ENCODE data around the gene VWA8.

The VWA8 gene

DNA sequence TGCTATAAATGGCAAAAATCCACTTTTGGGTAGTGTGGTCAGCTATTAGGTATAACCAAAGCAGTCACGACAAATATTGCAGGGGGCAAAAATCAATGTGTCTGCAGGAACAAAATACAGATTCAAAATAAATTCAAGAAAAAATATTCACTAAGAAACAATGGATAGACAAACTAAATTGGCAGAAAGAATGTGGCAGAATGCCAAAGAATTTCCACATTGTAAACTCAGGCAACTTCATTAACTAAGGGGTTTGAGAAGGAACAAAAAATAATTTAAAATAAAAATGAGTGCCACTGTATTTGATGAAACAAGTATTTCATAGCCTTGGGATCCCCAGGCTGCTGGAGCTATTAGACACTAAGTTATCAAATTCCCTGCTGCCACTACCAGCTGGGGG, 193.1 kb downstream of the VWA8 start:
- in situ Hi-C loops (cut with MboI; ENCODE audit: low pct_unique_long_range_greater_than_20kb, low sequenced_read_pairs, unreplicated experiment) = no loop called here
- TF ChIP-seq, protein P1, sequence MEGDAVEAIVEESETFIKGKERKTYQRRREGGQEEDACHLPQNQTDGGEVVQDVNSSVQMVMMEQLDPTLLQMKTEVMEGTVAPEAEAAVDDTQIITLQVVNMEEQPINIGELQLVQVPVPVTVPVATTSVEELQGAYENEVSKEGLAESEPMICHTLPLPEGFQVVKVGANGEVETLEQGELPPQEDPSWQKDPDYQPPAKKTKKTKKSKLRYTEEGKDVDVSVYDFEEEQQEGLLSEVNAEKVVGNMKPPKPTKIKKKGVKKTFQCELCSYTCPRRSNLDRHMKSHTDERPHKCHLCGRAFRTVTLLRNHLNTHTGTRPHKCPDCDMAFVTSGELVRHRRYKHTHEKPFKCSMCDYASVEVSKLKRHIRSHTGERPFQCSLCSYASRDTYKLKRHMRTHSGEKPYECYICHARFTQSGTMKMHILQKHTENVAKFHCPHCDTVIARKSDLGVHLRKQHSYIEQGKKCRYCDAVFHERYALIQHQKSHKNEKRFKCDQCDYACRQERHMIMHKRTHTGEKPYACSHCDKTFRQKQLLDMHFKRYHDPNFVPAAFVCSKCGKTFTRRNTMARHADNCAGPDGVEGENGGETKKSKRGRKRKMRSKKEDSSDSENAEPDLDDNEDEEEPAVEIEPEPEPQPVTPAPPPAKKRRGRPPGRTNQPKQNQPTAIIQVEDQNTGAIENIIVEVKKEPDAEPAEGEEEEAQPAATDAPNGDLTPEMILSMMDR (IDR thresholded peaks at IDR 0.05; ENCODE audit: extremely low read depth, insufficient read depth, missing control alignments) = no peak
- no peak for DNase-seq (ENCODE audit: low spot score)

DNA sequence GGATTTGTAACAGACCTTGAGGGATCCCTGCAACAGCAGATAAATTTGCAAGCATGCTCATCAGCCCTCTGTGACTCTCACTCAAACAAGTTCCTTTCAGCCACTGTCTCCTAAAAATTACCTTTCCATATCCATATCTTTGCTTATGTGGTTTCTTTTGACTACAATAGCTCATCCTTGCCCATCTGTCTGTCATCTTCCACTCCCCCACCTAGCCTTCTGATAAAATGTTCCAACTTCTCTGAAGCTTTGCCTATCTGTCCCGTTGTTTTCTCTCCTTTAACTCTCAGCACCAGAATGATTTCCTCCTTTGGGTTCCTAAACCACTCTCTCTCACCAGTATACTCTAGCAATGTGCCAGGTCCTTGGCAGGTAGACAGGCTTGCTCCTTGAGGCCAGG, 194.5 kb downstream of the VWA8 start:
- in situ Hi-C loops (cut with MboI; ENCODE audit: low pct_unique_long_range_greater_than_20kb, low sequenced_read_pairs, unreplicated experiment) = no loop called here
- DNase-seq (ENCODE audit: low spot score) = no peak
- TF ChIP-seq, protein P1 (IDR thresholded peaks at IDR 0.05; ENCODE audit: extremely low read depth, insufficient read depth, missing control alignments) = no peak

DNA sequence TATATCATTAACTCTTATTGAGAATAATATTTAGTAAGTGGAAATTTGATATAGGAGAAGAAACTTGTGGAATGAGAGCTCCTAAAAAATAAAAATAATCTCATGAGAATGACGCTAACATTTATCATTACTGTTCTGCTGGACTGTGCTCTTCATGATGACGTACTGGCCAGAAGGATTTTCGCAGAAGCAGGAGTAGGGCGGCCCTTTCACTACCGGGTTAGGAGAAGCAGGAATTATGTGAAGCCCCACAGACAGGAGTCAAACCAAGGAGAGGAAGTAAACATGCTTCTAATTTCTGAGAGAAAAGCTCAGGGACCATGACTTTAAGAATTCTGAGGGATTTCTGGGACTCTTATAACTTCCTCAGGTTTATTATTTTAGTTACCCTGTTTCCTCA, 195.1 kb downstream of the VWA8 start:
- DNase-seq (ENCODE audit: low spot score) = no peak
- TF ChIP-seq, protein P1 (IDR thresholded peaks at IDR 0.05; ENCODE audit: extremely low read depth, insufficient read depth, missing control alignments) = no peak
- in situ Hi-C loops (cut with MboI; ENCODE audit: low pct_unique_long_range_greater_than_20kb, low sequenced_read_pairs, unreplicated experiment) = no loop called here

DNA sequence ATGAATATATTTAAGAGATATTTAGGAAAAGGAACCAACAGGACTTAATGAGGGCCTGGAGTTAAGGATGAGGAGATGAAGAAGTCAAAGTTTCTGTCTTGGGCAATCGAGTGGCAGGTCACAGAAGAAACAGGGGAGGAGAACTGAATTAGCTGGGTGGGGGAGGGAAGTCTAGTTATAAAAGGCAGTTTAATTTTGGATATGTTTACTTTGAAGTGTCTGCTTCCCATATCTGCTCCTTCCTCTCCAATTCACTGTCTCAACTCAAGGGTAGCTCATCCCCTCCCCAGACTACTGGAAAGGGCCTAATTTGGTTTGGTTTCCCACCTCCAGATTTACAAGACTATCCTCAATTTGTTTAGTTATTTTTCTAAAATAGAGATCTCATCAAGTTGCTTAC, 195.9 kb downstream of the VWA8 start:
- no peak for DNase-seq (ENCODE audit: low spot score)
- in situ Hi-C loops (cut with MboI; ENCODE audit: low pct_unique_long_range_greater_than_20kb, low sequenced_read_pairs, unreplicated experiment) = no loop called here
- TF ChIP-seq, protein P1 (IDR thresholded peaks at IDR 0.05; ENCODE audit: extremely low read depth, insufficient read depth, missing control alignments) = no peak

DNA sequence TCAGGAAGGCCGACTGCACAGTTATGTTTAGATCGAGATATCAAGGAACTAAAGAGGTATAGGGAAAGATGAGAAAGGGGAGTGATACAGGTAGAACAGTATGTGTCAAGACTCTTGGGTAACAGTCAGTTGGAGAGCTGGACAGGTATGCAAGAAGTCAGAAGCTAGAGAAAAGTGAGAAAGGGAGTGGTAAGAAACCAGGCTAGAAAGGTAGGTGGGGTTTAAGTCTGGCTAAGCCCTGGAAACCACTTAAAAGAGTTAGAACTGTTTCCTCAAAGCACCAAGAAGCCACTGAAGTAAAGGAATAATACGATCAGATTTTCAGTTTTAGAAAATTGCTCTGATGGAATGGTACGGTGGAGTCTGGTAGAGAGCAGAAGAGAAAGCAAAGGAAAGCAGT, 196.4 kb downstream of the VWA8 start:
- TF ChIP-seq, protein P1 (IDR thresholded peaks at IDR 0.05; ENCODE audit: extremely low read depth, insufficient read depth, missing control alignments) = no peak
- DNase-seq (ENCODE audit: low spot score) = no peak
- in situ Hi-C loops (cut with MboI; ENCODE audit: low pct_unique_long_range_greater_than_20kb, low sequenced_read_pairs, unreplicated experiment) = no loop called here

DNA sequence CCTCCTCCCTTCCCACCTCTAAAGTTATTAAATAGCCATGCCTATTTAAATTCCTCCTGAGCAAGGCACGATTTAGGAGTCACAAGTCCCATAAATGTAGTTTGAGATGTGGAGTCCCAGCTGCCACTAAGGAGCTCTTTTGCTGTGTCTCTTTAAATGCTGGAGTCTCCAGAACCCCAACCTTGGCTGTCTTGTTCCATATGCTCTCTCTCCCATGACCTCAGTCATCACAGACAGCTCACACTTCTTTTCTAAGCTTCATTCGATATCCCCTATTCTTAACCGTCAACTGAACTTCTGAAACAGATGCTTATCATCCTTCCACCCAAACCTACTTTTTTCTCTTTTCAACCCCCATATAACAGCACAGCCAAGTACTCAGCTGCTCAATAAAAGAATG, 197.1 kb downstream of the VWA8 start:
- no peak for DNase-seq (ENCODE audit: low spot score)
- TF ChIP-seq, protein P1 (IDR thresholded peaks at IDR 0.05; ENCODE audit: extremely low read depth, insufficient read depth, missing control alignments) = no peak
- in situ Hi-C loops (cut with MboI; ENCODE audit: low pct_unique_long_range_greater_than_20kb, low sequenced_read_pairs, unreplicated experiment) = no loop called here

DNA sequence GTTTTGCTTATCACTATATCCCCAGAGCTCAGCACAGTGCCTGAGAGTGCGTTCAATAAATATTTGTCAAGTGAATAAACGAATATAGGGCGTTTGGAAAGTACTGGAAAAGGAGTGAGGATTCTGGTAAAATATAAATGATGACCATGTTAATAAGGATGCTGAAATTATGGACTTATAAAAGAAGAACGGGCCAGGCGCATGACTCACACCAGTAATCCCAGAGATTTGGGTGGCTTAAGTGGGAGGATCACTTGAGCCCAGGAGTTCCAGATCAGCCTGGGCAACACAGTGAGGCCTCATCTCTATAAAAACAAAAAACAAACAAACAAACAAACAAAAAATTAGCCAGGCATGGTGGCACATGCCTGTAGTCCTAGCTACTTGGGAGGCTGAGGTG, 198.1 kb downstream of the VWA8 start:
- in situ Hi-C loops (cut with MboI; ENCODE audit: low pct_unique_long_range_greater_than_20kb, low sequenced_read_pairs, unreplicated experiment) = no loop called here
- no peak for DNase-seq (ENCODE audit: low spot score)
- TF ChIP-seq, protein P1 (IDR thresholded peaks at IDR 0.05; ENCODE audit: extremely low read depth, insufficient read depth, missing control alignments) = no peak
